Retinal pigment epithelial cell (primary cell): ENCODE results near the gene RPL18A.

Experiments used
- DNase-seq: peaks from one replicate; pipeline ENCODE4 v3.0.0-alpha.2; 2010; ENCODE audit warnings: low read depth
- H3K4me3 ChIP-seq: 2 replicates; pipeline ENCODE4 v1.5.1; 2011; ENCODE audit warnings: mild to moderate bottlenecking, low read length, control low read depth, moderate library complexity
- TF ChIP-seq, protein P1 (sequence below): conservative IDR thresholded peaks from 2 replicates; pipeline ENCODE4 v1.5.1; 2011; ENCODE audit warnings: low read depth, low read length, control low read depth, inconsistent platforms

The RPL18A gene

DNA sequence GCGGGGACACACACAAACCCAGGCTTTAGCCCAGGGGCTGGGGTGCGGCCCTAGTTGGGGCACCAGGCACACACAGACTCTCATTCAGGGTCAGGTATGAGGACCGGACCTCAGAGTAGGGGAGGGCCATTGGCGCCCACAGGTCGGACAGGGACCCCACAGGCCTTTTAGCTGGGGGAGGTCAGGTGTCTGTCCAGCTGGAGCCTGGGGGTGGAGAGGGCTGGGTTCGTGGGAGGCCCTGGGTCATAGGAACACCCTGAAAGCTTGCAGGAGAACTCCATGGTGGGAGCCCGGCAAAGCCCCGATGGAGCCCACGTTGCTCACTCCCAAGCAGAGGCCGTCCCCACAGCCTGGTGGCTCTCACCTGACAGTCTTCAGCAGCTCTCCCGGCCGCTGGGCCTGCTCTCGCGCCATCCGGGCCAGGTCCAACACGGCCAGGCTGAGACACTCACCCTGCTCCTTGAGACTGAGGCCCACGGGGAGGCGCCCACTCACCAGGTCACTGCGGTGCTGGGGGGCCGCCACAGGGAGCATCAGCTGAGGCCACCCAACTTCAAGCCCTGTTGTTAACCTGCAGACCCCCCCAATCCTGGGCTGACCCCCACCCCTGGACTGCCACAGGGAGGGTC is 16.9 kb upstream of the RPL18A start:
- DNase-seq = no peak
- TF ChIP-seq, protein P1, sequence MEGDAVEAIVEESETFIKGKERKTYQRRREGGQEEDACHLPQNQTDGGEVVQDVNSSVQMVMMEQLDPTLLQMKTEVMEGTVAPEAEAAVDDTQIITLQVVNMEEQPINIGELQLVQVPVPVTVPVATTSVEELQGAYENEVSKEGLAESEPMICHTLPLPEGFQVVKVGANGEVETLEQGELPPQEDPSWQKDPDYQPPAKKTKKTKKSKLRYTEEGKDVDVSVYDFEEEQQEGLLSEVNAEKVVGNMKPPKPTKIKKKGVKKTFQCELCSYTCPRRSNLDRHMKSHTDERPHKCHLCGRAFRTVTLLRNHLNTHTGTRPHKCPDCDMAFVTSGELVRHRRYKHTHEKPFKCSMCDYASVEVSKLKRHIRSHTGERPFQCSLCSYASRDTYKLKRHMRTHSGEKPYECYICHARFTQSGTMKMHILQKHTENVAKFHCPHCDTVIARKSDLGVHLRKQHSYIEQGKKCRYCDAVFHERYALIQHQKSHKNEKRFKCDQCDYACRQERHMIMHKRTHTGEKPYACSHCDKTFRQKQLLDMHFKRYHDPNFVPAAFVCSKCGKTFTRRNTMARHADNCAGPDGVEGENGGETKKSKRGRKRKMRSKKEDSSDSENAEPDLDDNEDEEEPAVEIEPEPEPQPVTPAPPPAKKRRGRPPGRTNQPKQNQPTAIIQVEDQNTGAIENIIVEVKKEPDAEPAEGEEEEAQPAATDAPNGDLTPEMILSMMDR = no peak
- peak overlapping the region; percentile 30 for H3K4me3 ChIP-seq

- H3K4me3 ChIP-seq = no peak overlapping the region
- TF ChIP-seq, protein P1 = no peak
- no peak for DNase-seq
These were observed 16.4 kb upstream of the RPL18A start for GRCh38 chr19:17843292-17843827.

DNA sequence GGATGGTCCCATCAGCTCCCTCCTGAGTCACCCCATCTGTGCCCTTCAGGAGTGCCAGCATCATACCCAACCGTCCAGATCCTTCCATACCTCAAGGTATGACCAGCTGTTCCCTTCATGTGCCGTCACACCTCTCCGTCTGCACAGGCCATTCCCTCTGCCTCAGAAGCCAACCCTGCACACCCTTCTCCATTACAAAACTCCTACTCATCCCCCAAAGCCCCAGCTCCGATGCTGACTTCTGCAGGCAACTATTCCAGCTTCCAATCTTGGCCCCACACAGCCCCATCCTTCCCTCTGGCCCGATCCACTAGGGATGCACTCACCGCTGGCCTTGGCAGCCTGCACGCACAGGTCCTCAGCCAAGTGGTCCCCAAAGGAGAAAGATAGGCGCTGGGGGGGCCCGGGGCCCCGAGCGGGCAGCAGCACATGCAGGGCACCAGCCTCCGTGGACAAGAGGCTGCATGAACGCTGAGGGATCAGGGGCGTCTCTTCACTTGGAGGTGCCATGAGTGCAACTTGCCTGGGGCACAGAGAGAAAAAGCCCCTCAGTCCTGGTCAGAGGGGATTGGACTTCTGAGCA is 15.7 kb upstream of the RPL18A start:
- no peak overlapping the region for H3K4me3 ChIP-seq
- no peak for DNase-seq
- TF ChIP-seq, protein P1 = no peak

GRCh38 chr19:17846146-17846545 is 13.6 kb upstream of the RPL18A start:
- H3K4me3 ChIP-seq = no peak overlapping the region
- no peak for DNase-seq
- TF ChIP-seq, protein P1 = no peak

DNA sequence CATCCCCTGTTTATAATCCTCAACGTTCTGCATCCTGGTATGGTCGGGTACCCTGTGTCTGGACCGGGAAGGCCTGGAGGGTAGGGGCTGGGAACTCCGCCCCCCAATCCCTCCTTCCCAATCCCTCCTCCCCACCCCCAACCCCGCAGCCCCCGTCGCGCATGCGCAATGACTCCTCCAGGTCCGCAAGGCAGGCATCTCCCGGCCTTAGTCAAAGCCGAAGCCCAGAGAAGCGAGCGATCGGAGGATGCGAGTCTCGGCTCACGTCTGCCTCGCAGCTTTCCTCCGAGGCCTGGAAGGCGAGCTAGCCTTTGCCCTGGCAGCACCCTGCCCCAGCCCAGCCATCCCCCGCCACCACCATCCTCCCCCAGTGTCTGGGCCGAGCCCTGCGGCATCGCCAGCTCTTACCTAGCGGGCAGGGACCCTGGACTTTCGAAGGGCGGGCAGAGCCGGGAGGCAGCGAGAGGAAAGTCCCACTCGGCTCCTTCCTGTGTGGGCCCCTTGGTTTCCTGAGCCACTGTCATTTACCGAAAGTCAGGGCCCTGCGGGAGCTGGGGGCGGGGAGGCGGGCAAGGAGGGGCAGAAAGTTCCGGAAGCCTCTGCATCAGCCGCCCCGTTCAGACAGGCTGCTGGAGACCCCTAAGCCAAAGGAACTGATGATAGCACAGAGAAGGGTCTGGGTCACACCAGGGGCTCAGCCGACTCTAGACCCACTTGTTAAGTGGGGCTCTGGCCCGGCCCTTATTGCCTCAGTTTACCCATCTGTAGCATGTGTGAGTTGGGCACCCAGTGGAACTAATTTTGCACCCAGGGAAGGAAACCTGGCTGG is 12.0 kb upstream of the RPL18A start, which contains the start of gene JAK3:
TSS of gene JAK3 (minus strand) at position 445 of the 829 bp plus-strand sequence. CDS start 3,565 bp downstream, outside the sequence.
- DNase-seq = no peak
- peak within 1 kb of the TSS; percentile 23 for H3K4me3 ChIP-seq
- TF ChIP-seq, protein P1 = no peak

- TF ChIP-seq, protein P1 = no peak
- DNase-seq = no peak
- H3K4me3 ChIP-seq = no peak overlapping the region
These were observed 11.0 kb upstream of the RPL18A start for GRCh38 chr19:17848595-17849292.
